ENCODE data around the gene SLC34A1.

GRCh38 chr5:177373806-177374205 is 10.4 kb upstream of the SLC34A1 start:
- no peak for TF ChIP-seq CTCF (IDR thresholded peaks at IDR 0.05)
- no peak for TF ChIP-seq POLR2A (IDR thresholded peaks at IDR 0.05)

Data from thyroid gland (tissue), 4 donors.